Measurements from ENCODE around the gene SLC9B1.
"Not testable (repeated sequence)": the region's sequence is repeated elsewhere in the genome, so short reads cannot be mapped to it uniquely, and the experiment has no call there.

The SLC9B1 gene

GRCh38 chr4:103012060-103012459 is 7.4 kb downstream of the SLC9B1 start:
- H3K4me3 ChIP-seq (ENCODE audit: control insufficient read depth, low read depth, low read length), result no peak overlapping the region
- no peak for TF ChIP-seq CTCF (IDR thresholded peaks at IDR 0.05; ENCODE audit: control insufficient read depth, insufficient read depth, low read depth, low read length, missing control alignments)
- DNase-seq (ENCODE audit: low read depth), result peak; percentile 47

GRCh38 chr4:103011378-103012025 is 8.0 kb downstream of the SLC9B1 start:
- no peak overlapping the region for H3K4me3 ChIP-seq (ENCODE audit: control insufficient read depth, low read depth, low read length)
- no peak for TF ChIP-seq CTCF (IDR thresholded peaks at IDR 0.05; ENCODE audit: control insufficient read depth, insufficient read depth, low read depth, low read length, missing control alignments)
- DNase-seq (ENCODE audit: low read depth), result no peak

GRCh38 chr4:103010804-103011203 is 8.7 kb downstream of the SLC9B1 start:
- no peak for TF ChIP-seq CTCF (IDR thresholded peaks at IDR 0.05; ENCODE audit: control insufficient read depth, insufficient read depth, low read depth, low read length, missing control alignments)
- DNase-seq (ENCODE audit: low read depth), result no peak
- no peak overlapping the region for H3K4me3 ChIP-seq (ENCODE audit: control insufficient read depth, low read depth, low read length)

- DNase-seq (ENCODE audit: low read depth), result peak; percentile 35
- H3K4me3 ChIP-seq (ENCODE audit: control insufficient read depth, low read depth, low read length), result no peak overlapping the region
- peak; percentile 70 for TF ChIP-seq CTCF (IDR thresholded peaks at IDR 0.05; ENCODE audit: control insufficient read depth, insufficient read depth, low read depth, low read length, missing control alignments)
These were observed 10.4 kb downstream of the SLC9B1 start for GRCh38 chr4:103008875-103009729.

- H3K4me3 ChIP-seq (ENCODE audit: control insufficient read depth, low read depth, low read length), result no peak overlapping the region
- TF ChIP-seq CTCF (IDR thresholded peaks at IDR 0.05; ENCODE audit: control insufficient read depth, insufficient read depth, low read depth, low read length, missing control alignments), result no peak
- no peak for DNase-seq (ENCODE audit: low read depth)
These were observed 17.0 kb downstream of the SLC9B1 start for GRCh38 chr4:103002551-103002950.

- H3K4me3 ChIP-seq (ENCODE audit: control insufficient read depth, low read depth, low read length), result no peak overlapping the region
- DNase-seq (ENCODE audit: low read depth), result no peak
- TF ChIP-seq CTCF (IDR thresholded peaks at IDR 0.05; ENCODE audit: control insufficient read depth, insufficient read depth, low read depth, low read length, missing control alignments), result no peak
These were observed 24.7 kb downstream of the SLC9B1 start for GRCh38 chr4:102994803-102995202.

GRCh38 chr4:102993985-102994384 is 25.5 kb downstream of the SLC9B1 start:
- DNase-seq (ENCODE audit: low read depth); H3K4me3 ChIP-seq (ENCODE audit: control insufficient read depth, low read depth, low read length): not testable (repeated sequence)

All from AG09309 (cell line).